ENCODE measurements around the gene PIP5K1C.
"Not testable (repeated sequence)": the region's sequence is repeated elsewhere in the genome, so short reads cannot be mapped to it uniquely, and the experiment has no call there.

PIP5K1C gene

GRCh38 chr19:3661284-3662238 lies 38.7 kb downstream of the PIP5K1C start:
- no peak for DNase-seq (ENCODE audit: low read depth)

DNA sequence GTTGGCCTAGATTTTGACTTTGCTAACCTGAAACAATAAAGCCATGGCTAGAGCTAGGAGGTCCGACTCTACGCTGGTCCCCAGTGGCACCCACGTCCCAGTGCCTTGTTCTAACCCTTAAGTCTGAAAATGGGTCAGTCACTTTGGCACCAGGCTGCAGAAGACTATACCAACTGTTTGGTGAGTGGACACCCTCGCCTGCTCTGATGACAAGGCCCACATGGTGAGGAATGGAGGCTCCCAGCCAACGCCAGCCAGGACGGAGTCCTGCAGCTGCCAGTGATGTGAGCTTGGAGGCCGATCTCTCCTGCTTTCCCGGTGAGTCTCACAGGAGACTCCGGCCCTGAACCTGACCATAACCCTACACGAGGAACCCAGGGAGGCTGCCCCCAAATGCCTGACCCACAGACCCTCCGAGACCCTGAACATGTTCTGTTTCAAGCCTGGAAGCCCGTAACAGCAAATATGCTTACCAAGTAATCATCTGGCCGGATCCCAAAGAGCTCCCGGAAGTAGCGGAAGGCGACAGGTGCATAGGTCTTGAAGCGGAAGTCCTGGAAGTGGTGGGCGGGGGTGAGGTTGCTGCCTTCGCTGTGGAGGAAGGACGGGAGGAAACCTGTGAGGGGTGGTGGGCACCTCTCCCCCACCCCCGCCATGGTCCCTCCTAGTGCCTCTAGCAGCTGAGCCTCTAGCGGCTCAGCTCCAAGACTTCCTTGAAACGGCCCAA lies 39.6 kb downstream of the PIP5K1C start:
- no peak for DNase-seq (ENCODE audit: low read depth)

GRCh38 chr19:3659746-3660112 lies 40.5 kb downstream of the PIP5K1C start:
- no peak for DNase-seq (ENCODE audit: low read depth)

DNA sequence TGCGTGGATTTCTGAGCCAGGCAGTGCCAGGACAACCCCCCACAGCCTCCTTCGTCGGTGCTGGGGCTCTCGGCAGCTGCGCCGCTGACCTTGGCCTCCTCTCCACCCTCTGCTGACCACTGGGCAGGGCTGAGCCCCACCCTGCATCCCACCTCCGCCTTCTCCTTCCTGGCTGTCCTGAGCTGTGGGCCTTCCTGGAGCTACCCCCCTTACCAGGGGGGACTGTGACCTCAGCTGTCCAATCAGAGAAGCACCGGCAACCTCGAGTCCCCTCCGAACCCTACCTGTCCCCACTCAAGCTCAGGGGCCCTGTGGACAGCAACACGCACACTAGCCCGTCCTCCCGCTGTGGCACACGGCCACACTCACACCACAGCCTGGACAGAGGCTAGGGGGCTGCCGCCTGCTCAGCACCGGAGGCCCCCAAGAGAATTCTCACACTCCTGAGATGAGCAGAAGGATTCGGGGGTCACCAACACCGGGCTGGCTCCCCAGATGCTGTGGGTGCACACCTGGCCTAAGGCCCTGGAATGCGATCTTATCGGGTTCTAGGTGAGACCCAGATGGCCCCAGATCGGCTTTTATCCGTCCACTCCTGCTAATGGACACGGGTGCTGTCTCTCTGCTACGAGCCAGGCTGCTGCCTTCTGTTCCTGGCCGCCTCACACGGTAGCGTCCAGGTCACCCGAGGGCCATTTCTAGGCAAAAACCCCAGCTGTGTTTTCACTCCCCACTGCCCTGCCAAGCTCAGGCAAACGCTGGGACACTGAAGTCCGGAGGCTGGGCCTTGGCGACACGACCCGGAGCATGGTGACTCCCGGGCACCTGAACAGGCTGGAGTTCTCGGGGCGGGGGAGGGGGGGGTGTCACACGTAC lies 41.2 kb downstream of the PIP5K1C start:
- no peak for DNase-seq (ENCODE audit: low read depth)

GRCh38 chr19:3658004-3658869 lies 42.0 kb downstream of the PIP5K1C start:
- no peak for DNase-seq (ENCODE audit: low read depth)

DNA sequence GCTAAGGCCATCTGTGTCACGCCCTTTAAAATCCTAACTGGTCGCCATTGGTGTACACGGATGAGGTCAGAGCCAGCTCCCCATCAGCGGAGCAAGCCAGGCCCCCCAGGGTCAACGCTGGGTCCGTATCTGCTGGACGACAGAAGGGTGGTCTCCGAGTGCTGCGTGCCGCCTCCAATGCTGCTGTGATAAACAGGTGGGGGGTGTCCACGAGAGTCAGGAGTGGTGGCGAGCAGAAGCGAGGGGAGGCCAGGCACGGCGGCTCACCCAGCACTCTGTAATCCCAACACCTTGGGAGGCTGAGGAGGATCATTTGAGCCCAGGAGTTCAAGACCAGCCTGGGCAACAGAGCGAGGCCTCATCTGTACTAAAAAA lies 42.9 kb downstream of the PIP5K1C start:
- no peak for DNase-seq (ENCODE audit: low read depth)

GRCh38 chr19:3656747-3657394 lies 43.4 kb downstream of the PIP5K1C start:
- no peak for DNase-seq (ENCODE audit: low read depth)

DNA sequence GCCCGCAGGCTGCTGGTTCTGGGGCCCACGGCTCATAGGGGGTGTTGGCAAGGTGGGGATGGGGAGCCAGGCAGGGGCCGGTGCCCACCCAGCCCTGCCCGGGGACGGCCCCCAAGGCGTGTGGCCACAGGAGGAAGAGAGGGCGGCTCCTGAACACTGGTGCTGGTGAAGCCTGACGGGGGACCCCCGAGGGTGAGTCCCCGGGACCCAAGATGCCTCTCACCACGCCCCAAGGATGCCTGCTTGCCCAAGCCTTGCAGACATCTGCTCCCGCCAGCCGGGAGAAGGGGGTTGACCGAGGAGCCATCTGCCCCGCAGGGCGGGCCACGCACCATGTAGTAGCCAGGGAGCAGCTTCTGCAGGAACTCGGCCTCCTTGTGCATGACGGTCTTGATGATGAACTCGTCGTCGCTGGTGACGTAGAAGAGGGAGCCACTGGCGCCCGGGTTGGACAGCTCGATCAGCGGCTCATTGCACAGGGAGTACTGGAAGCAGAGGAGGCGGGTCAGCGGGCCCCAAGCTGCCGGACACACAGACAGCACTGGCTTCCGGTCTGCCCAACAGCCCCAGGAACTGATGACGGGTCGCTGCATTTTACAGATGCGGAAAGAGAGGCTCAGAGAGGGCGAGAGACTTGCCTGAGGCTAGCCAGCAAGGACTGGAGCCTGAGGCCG lies 44.1 kb downstream of the PIP5K1C start:
- DNase-seq (ENCODE audit: low read depth): no peak

DNA sequence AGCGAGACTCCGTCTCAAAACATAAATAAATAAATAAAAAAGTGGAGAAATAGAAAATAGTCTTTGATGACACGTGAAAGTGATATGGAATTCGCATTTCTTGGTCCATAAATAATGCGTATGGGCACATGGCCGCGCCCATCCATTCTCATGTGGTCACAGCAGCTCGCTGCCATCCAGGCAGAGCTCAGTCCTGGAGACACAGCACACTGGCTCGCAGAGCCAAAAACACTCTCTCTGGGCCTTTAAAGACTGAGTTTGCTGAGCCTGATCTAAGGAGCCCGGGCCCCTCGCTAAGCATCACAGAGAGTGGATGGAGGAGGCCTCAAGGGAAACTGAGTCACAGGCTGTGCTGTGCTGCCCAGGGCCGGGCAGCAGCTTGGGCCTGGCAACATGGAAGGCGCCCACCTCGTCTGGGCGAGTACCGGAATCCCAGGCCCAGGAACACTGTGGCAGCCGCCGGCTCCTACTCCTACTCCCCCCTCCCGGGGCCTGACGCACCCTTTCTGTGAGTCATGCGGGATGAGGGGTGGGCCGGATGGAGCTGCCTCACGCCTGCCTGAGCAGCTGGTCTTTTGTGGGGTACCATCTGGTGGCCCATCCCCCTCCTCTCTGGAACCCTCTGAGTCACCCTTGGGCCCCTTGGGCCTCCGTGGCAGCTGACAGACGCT lies 44.7 kb downstream of the PIP5K1C start:
- DNase-seq (ENCODE audit: low read depth): no peak

GRCh38 chr19:3653865-3654513 lies 46.3 kb downstream of the PIP5K1C start:
- no peak for DNase-seq (ENCODE audit: low read depth)

DNA sequence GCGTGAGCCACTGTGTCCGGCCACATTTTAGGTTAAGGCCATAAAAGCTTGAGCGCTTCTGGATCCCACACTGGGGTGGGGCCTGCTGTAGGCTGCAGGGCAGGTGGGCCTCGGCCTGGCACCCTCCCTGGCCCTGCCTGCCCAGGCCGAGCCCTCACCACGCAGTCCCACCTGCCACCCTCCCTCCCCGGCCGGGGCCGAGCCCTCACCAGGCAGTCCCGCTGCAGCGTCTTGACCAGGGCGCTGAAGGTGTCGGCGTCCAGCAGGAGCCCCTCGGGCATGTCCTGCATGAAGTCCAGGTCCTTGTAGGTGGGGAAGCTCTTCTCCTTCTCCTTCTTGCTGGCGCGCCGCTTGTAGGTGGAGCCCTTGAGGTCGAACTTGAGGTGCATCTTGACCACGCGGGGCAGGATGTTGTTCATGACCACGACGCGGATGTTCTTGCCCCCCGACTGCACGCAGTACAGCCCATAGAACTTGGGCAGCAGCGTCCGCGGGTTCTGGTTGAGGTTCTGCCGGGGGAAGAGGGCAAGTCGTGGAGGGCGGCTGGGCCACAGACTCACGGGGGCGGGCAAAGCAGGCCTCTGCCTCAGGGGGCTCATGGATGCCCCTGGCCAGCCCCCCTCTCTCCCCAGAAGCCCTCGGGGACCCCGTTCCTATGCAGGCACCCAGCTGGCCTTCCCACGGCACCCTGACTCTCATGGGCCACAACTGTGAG lies 47.0 kb downstream of the PIP5K1C start:
- no peak for DNase-seq (ENCODE audit: low read depth)

GRCh38 chr19:3652422-3652821 lies 47.8 kb downstream of the PIP5K1C start:
- no peak for DNase-seq (ENCODE audit: low read depth)

- no peak for DNase-seq (ENCODE audit: low read depth)
Measured at GRCh38 chr19:3651684-3652083, 48.6 kb downstream of the PIP5K1C start.

- no peak for DNase-seq (ENCODE audit: low read depth)
Measured at GRCh38 chr19:3649888-3650287, 50.4 kb downstream of the PIP5K1C start.

- DNase-seq (ENCODE audit: low read depth): no peak
Measured at GRCh38 chr19:3648037-3648905, 52.0 kb downstream of the PIP5K1C start.

- not testable (repeated sequence) for DNase-seq (ENCODE audit: low read depth)
Measured at GRCh38 chr19:3647102-3647501, 53.2 kb downstream of the PIP5K1C start.

DNA sequence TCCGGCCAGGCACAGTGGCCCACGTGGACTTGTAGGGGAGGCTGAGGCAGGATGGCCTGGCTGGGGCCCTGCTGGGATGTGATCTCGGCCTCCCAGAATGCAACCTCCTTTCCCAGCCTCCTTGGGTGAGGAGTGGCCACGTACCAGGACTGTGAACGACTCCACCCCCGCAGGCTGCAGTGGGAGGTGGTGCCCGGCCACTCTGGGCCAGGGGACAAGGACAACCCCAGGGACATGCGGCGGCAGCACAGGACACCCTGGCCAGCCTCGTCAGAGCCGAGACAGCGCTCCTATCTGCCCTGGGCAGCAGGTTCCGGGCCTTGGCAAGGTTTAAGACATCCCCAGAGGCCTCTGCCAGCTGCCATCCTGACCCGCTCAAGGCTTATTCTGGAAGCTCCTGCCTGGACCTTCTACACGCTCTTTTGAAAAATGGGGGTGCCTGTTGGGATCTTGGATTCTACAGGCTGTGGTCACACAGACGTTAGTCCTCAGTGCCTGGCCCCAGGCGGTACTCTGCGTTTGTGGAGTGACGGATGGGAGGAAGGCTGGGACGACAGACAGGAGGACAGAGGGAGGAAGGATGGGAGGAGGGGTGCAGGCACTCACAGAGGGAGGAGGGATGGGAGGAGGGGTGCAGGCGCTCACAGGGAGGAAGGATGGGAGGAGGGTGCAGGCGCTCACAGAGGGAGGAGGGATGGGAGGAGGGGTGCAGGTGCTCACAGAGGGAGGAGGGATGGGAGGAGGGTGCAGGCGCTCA lies 53.8 kb downstream of the PIP5K1C start:
- DNase-seq (ENCODE audit: low read depth): no peak

Measured in T-helper 22 cell (primary cell).